ENCODE results near the gene LRRC40.
"Not testable (repeated sequence)": the region's sequence is repeated elsewhere in the genome, so short reads cannot be mapped to it uniquely, and the experiment has no call there.

Gene LRRC40

GRCh38 chr1:70202173-70202758, 3.1 kb downstream of the LRRC40 start:
- DNase-seq (ENCODE audit: low read depth) = no peak

DNA sequence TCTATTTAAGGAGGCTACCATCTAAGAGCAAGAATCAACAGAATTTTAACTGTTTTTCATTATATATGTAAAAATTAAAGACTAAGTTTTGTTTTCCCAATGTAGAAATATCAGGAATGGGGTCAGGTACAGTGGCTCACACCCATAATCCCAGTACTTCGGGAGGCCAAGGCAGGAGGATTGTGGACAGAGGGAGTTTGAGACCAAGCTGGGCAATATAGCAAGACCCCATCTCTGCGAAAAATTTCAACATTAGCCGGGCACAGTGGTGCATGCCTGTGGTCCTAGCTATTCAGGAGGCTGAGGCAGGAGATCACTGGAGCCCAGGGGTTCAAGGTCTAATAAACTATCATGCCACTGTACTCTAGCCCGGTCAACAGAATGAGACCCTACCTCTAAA, 5.3 kb downstream of the LRRC40 start:
- DNase-seq (ENCODE audit: low read depth) = no peak

DNA sequence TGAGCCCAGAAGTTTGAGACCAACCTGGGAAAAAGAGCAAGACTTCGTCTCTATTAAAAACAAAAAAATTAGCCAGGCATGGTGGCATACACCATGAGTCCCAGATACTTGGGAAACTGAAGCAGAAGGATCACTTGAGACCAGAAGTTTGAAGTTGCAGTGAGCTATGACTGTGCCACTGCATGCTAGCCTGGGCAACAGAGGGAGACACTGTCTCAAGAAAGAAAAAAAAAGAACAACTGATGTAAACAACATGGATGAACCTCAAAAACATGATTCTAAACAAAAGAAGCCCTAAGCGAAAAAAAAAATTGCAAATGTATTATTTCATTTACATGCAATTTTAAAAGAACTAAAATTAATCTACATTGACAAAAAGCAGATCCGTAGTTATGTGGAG, 9.0 kb downstream of the LRRC40 start:
- no peak for DNase-seq (ENCODE audit: low read depth)

- DNase-seq (ENCODE audit: low read depth) = no peak
Observed at GRCh38 chr1:70195342-70195741, 10.0 kb downstream of the LRRC40 start.

GRCh38 chr1:70194601-70195000, 10.8 kb downstream of the LRRC40 start:
- DNase-seq (ENCODE audit: low read depth) = no peak

- not testable (repeated sequence) for DNase-seq (ENCODE audit: low read depth)
Observed at GRCh38 chr1:70192446-70192845, 12.9 kb downstream of the LRRC40 start.

GRCh38 chr1:70190180-70190579, 15.2 kb downstream of the LRRC40 start:
- no peak for DNase-seq (ENCODE audit: low read depth)

GRCh38 chr1:70188522-70188921, 16.9 kb downstream of the LRRC40 start:
- DNase-seq (ENCODE audit: low read depth) = no peak

- DNase-seq (ENCODE audit: low read depth) = not testable (repeated sequence)
Observed at GRCh38 chr1:70185181-70185580, 20.2 kb downstream of the LRRC40 start.

DNA sequence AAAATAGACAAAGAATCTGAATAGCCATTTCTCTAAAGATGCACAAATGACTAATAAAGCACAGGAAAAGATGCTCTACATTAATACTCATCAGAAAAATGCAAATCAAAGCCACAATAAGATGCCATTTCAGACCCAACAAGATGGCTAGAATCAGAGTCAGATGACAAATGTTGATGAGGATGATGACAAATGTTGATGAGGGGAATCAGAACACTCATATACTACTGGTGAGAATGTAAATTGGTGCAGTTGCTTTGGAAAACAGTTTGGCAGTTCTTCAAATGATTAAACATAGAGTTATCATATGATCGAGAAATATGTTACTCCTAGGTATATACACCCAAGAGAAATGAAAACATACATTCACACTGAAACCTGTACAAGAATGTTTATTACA, 33.9 kb downstream of the LRRC40 start:
- no peak for DNase-seq (ENCODE audit: low read depth)

GRCh38 chr1:70169018-70169839, 36.1 kb downstream of the LRRC40 start:
- DNase-seq (ENCODE audit: low read depth) = no peak

DNA sequence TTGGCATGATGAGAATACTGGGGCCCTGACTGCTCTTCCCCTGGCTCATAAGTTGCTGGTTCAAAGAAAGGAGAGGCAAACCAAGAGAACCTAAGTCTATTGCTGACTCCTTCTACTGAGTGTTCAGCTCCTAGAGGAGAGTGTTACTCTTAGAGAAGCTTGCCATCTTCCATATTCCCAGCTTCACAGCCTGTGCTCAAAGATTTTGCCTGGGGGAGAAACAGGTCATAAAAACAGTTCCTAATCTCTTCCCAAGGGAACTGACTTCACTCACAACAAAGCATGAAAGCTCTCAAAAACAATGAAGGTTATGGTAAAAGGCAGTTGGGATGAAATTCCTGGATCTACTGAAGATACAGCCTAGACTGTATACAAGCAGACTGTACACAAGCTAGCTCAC, 37.1 kb downstream of the LRRC40 start:
- DNase-seq (ENCODE audit: low read depth) = no peak

- DNase-seq (ENCODE audit: low read depth) = no peak
Observed at GRCh38 chr1:70164350-70164749, 41.0 kb downstream of the LRRC40 start.

DNA sequence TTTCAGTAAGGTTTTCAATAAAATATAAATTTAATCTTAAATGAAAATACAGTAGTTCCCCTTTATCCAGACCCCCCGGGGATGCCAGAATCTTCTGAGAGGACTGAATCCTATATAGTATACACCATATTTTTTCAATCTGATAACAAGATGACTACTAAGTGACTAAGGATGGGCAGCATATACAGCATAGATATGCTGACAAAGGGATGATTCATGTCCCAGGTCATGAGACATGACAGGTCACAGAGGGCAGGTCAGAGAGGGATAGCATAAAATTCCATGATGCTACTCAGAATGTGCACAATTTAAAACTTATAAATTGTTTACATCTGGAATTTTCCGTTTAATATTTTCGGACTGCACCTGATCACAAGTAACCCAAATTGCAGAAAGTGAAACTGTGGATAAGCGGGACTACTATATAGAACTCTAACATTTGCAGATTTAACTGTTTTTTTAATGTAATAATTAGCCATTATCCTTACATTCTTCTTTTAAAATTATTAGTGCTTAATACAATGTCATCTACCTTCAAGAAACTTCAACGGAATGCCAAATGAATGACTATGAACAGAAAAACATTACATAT, 48.8 kb downstream of the LRRC40 start:
- DNase-seq (ENCODE audit: low read depth) = no peak

DNA sequence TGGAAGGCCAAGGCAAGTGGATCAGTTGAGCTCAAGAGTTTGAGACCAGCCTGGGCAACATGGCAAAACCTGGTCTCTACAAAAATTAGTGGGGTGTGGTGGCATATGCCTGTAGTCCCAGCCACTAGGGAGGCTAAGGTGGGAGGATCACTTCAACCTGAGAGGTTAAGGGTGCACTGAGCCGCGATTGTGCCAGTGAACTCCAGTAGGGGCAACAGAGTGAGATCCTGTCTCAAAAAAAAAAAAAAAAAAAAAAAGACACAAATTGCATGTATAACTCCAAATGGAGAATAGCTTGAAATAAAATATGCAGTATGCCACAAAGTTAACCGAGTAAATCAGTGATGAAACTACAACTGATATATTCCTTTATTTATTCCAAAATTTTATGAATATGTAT, 51.6 kb downstream of the LRRC40 start:
- DNase-seq (ENCODE audit: low read depth) = no peak

- DNase-seq (ENCODE audit: low read depth) = no peak
Observed at GRCh38 chr1:70150444-70150843, 54.9 kb downstream of the LRRC40 start.

DNA sequence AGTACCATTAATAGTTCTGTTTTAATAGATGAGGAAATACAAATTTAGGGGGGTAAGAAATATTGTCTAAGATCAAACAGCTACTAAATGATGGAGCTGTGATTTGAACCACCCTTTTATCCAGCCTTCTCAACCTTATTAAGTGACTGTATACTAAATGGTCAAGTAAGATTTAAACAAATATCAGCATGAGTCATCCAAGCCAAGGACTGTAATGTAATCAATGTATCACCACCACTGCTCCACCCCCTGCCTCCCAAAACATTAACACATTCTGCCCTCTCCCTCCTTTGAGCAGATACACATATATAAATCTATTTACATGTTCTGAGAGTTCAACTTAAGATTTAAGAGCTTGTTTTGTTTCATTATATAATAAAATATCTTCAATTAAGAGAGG, 58.9 kb downstream of the LRRC40 start:
- DNase-seq (ENCODE audit: low read depth) = no peak

DNA sequence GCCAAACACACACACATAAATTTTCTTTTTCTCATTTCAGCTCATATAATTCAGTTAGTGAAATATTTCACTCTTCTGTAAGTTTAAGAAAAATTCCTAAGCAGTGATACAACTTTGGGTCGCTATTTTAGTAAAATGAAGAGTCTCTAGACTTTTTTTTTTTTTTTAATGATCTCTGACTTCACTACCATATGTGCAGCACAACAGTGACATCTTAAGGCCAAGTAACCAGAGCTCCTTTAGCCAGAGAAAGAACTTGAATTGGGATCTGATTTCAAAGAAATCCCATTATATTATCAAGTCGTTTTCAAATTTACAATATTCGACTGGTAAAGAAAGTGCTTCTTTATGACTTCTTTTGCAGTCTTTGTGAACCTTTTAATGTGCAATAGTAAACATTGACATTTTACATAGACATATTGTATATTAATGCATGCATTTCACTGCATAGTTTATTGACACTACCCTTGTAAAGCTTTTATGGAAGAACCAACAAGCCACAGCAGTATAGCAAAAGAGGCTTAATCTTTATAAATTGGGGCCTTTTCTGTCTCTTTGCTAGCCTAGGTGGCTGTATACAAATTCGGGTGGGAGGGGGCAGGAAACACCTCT, 62.2 kb downstream of the LRRC40 start:
- no peak for DNase-seq (ENCODE audit: low read depth)

GRCh38 chr1:70142075-70142474, 63.3 kb downstream of the LRRC40 start:
- DNase-seq (ENCODE audit: low read depth) = no peak

DNA sequence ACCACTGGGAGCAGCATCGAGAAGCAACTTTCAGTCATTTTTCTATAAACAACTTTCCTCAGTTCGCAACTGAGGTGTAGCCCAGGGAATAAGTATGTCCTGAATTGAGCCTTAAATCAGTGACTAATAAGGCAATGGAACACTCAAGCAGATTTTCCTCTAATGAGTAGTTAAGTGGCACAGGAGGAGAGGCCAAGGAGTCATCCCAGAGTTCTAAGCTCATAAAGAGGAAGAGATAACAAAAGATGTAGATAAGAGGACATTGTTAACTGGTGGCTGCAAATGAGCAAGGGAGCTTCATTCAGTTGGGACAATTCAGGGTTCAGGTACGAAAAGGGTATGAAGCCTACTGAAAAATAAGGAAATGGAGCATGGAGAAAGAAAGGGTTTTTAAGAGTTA, 64.5 kb downstream of the LRRC40 start:
- DNase-seq (ENCODE audit: low read depth) = no peak

DNA sequence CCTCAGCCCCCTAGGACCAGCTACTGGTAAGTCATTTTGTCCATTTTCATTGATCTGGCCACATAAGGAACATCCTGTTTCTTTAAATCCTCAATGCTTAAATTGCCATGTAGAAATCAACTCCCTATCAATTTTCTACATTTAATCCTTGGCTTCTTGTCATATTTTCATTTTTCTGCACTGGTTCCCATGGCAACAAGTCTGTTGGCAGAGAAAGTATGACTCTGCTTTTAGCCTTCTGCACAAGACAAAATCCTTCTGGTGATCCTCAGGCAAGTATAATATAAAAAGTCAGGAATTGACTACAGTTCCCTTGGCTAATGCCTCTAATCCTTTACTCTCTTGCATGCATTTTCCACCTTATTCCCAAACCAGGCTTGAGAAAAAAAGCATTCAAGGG, 65.0 kb downstream of the LRRC40 start:
- no peak for DNase-seq (ENCODE audit: low read depth)

GRCh38 chr1:70134148-70134547, 71.2 kb downstream of the LRRC40 start:
- no peak for DNase-seq (ENCODE audit: low read depth)

DNA sequence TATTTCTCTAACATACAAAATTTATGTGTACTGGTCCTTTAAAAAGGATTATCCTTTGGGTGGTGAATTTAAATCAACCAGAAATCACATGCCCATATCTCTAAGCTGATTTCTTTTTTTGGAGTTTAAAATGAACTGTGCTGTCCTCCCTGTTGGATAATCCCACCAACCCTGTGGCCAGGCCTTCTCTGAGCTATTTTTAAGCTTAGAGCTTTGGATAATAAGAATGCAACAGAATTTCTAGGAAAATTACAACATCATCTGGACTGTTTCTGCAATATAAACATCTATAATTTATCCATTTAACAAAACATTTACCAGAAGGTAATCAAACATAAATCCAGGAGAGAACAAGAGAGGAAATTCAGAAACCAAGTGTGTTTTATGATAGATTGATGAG, 88.3 kb downstream of the LRRC40 start:
- DNase-seq (ENCODE audit: low read depth) = no peak

Measured in stimulated activated CD4-positive, alpha-beta T cell treated with anti-CD3 and anti-CD28 coated beads, Interleukin-2, amount 100 ng/mL, for 4 hours (primary cell).